ENCODE results near the gene HMCN2.

The HMCN2 gene

DNA sequence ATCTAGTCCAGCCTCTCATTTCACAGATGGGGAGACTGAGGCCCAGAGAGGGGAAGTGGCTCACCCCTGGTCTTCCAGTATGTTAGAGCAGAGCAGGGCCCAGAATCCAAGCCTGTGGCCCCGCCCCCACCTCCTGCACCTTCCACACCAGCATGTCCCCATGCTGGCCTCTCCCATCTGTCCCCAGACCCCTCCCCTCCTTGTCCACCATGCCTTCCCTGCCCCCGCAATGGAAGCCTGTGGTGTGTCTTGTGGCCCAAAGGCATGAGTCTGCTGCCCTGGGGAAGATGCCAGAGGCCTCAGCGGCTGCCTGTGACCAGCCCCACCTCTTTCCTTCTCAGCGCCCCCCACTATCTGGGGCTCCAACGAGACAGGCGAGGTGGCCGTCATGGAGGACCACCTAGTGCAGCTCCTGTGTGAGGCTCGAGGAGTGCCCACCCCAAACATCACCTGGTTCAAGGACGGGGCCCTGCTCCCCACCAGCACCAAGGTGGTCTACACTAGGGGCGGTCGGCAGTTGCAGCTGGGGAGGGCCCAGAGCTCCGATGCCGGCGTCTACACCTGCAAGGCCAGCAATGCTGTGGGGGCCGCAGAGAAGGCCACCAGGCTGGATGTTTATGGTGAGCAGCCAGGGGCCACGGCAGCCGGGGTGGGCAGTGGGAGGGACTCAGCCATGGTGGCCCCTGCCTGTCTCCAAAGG is 87.2 kb downstream of the HMCN2 start:
- Histone ChIP-seq H3K4me2 (no peak overlapping the region), H4K20me1 (ENCODE audit: insufficient read depth) (no peaks in the 10 kb centered on the region), H3K36me3 (ENCODE audit: insufficient read depth) (no peaks in the 10 kb centered on the region)

DNA sequence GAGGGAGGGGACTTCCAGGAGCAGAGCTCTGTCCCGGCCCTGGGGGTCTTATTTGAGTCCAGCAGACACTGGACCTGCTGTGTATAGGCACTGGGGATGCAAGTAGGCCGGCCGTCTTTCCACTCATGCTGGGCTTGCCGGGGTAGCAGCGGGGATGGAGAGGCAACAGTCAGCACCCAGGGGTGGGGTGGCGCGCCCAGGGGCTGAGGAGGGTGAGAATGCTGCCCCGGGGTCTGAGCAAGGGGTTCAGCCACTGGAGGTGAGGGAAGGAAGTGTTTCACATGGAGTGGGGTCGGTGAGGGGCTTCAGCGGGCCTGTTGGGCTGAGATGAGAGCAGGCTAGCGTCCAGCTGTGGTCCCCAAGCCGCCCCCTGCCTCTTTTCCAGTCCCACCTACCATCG is 88.8 kb downstream of the HMCN2 start:
- H3K4me2 ChIP-seq: no peak overlapping the region
- H3K36me3 ChIP-seq (ENCODE audit: insufficient read depth): no peaks in the 10 kb centered on the region
- H2AFZ ChIP-seq (ENCODE audit: low read depth): no peak overlapping the region
- H3K27ac ChIP-seq: no peak overlapping the region
- no peak overlapping the region for H3K9ac ChIP-seq
- TF ChIP-seq, protein P1, sequence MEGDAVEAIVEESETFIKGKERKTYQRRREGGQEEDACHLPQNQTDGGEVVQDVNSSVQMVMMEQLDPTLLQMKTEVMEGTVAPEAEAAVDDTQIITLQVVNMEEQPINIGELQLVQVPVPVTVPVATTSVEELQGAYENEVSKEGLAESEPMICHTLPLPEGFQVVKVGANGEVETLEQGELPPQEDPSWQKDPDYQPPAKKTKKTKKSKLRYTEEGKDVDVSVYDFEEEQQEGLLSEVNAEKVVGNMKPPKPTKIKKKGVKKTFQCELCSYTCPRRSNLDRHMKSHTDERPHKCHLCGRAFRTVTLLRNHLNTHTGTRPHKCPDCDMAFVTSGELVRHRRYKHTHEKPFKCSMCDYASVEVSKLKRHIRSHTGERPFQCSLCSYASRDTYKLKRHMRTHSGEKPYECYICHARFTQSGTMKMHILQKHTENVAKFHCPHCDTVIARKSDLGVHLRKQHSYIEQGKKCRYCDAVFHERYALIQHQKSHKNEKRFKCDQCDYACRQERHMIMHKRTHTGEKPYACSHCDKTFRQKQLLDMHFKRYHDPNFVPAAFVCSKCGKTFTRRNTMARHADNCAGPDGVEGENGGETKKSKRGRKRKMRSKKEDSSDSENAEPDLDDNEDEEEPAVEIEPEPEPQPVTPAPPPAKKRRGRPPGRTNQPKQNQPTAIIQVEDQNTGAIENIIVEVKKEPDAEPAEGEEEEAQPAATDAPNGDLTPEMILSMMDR (conservative IDR thresholded peaks at IDR 0.05; ENCODE audit: low read depth, low read length): no peak
- H3K4me1 ChIP-seq (ENCODE audit: low read depth, poor library complexity, severe bottlenecking): no peaks in the 10 kb centered on the region
- no peaks in the 10 kb centered on the region for H3K79me2 ChIP-seq (ENCODE audit: insufficient read depth, low read depth)
- no peaks in the 10 kb centered on the region for H4K20me1 ChIP-seq (ENCODE audit: insufficient read depth)
- H3K27me3 ChIP-seq (ENCODE audit: insufficient read depth, low read depth): peaks cover 67% of the 10 kb centered on the region
- H3K4me3 ChIP-seq (IDR thresholded peaks at IDR 0.05; ENCODE audit: insufficient read depth, low read depth, low read length): no peak overlapping the region

More for the DNA sequence above, 87.2 kb downstream of the HMCN2 start:
- TF ChIP-seq, protein P1 (conservative IDR thresholded peaks at IDR 0.05; ENCODE audit: low read depth, low read length): no peak
- Histone ChIP-seq H3K27me3 (ENCODE audit: insufficient read depth, low read depth) (peaks cover 64% of the 10 kb centered on the region), H2AFZ (ENCODE audit: low read depth) (no peak overlapping the region), H3K4me3 (IDR thresholded peaks at IDR 0.05; ENCODE audit: insufficient read depth, low read depth, low read length) (no peak overlapping the region), H3K9ac (no peak overlapping the region), H3K4me1 (ENCODE audit: low read depth, poor library complexity, severe bottlenecking) (no peaks in the 10 kb centered on the region), H3K27ac (no peak overlapping the region), H3K79me2 (ENCODE audit: insufficient read depth, low read depth) (no peaks in the 10 kb centered on the region)

DNA sequence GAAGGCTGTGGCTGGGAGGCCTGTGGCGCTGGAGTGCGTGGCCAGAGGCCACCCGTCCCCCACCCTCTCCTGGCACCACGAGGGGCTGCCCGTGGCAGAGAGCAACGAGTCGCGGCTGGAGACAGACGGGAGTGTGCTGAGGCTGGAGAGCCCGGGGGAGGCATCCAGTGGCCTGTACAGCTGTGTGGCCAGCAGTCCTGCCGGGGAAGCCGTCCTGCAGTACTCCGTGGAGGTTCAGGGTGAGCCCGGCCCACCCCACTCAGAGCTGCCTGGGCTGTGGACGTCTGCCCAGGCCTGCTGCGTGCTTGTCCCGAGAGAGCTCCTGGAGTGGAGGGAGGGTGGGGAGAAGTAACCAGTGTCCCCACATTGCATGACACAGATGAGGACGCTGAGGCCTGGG is 89.2 kb downstream of the HMCN2 start:
- H3K27me3 ChIP-seq (ENCODE audit: insufficient read depth, low read depth): peaks cover 72% of the 10 kb centered on the region

DNA sequence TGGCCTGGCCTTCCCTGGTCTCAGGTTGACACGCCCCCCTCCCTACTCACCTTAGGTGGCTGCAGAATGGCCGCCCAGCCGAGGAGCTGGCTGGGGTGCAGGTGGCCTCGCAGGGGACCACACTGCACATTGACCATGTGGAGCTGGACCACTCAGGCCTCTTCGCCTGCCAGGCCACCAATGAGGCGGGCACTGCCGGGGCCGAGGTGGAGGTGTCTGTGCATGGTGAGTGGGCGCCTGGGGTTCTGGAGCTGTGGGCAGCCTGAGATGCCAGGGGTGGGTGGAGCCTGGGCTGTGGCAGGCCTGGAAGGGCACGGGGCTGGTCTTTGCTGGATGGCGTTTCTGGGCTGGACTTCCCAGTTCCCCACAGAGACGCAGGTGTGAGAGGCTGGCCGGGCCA is 90.5 kb downstream of the HMCN2 start:
- H3K9ac ChIP-seq: no peak overlapping the region
- TF ChIP-seq, protein P1 (conservative IDR thresholded peaks at IDR 0.05; ENCODE audit: low read depth, low read length): no peak
- H3K27me3 ChIP-seq (ENCODE audit: insufficient read depth, low read depth): peaks cover 74% of the 10 kb centered on the region

More for the DNA sequence above, 89.2 kb downstream of the HMCN2 start:
- Histone ChIP-seq H3K4me3 (IDR thresholded peaks at IDR 0.05; ENCODE audit: insufficient read depth, low read depth, low read length) (no peak overlapping the region), H3K9ac (no peak overlapping the region), H3K4me2 (no peak overlapping the region), H4K20me1 (ENCODE audit: insufficient read depth) (no peaks in the 10 kb centered on the region), H3K4me1 (ENCODE audit: low read depth, poor library complexity, severe bottlenecking) (no peaks in the 10 kb centered on the region), H3K36me3 (ENCODE audit: insufficient read depth) (no peaks in the 10 kb centered on the region), H2AFZ (ENCODE audit: low read depth) (no peak overlapping the region), H3K27ac (no peak overlapping the region), H3K79me2 (ENCODE audit: insufficient read depth, low read depth) (no peaks in the 10 kb centered on the region)
- TF ChIP-seq, protein P1 (conservative IDR thresholded peaks at IDR 0.05; ENCODE audit: low read depth, low read length): no peak

More for the DNA sequence above, 90.5 kb downstream of the HMCN2 start:
- no peaks in the 10 kb centered on the region for H3K36me3 ChIP-seq (ENCODE audit: insufficient read depth)
- no peaks in the 10 kb centered on the region for H3K4me1 ChIP-seq (ENCODE audit: low read depth, poor library complexity, severe bottlenecking)
- no peak overlapping the region for H3K4me2 ChIP-seq
- no peak overlapping the region for H3K4me3 ChIP-seq (IDR thresholded peaks at IDR 0.05; ENCODE audit: insufficient read depth, low read depth, low read length)
- no peaks in the 10 kb centered on the region for H3K79me2 ChIP-seq (ENCODE audit: insufficient read depth, low read depth)
- no peak overlapping the region for H2AFZ ChIP-seq (ENCODE audit: low read depth)
- H3K27ac ChIP-seq: no peak overlapping the region
- no peaks in the 10 kb centered on the region for H4K20me1 ChIP-seq (ENCODE audit: insufficient read depth)
